A673 (cell line): ENCODE data around the gene OPRM1. TPM values are rescaled to one million over a fixed set of nuclear protein-coding genes. Genes with fewer than 3 reads are reported as not detected.

Experiments
- BruUV-seq: library from RNA; stranded (reverse); fragments of 400-500 nt; replicated peaks from 2 replicates; lab custom pipeline; 2021; lab: Mats Ljungman, UMichigan
- CTCF ChIA-PET: fragments of 300-600 bp; sonication (Branson Sonifier 250); formaldehyde crosslinking; loops from one replicate; lab custom pipeline; 2022; ENCODE audit warnings: antibody characterized with exemption; lab: Charles Lee
- POLR2A ChIA-PET: fragments of 300-600 bp; sonication (Branson Sonifier 250); formaldehyde crosslinking; loops from one replicate; lab custom pipeline; 2022; ENCODE audit warnings: antibody characterized with exemption; ENCODE audit not compliant: low non-redundant PET; lab: Charles Lee
- DNase-seq: peaks from one replicate; pipeline ENCODE4 v3.0.0-alpha.2; 2015; ENCODE audit warnings: low spot score
- H3K27ac ChIP-seq: fragments of 200-600 bp; sonication (generic); 2 replicates; pipeline ENCODE4 v1.5.1; 2016; ENCODE audit warnings: mixed run types, low read depth, mild to moderate bottlenecking, mixed read lengths, antibody characterized with exemption, low read length; ENCODE audit not compliant: poor library complexity, severe bottlenecking
- H3K27me3 ChIP-seq: fragments of 200-600 bp; sonication (generic); replicated peaks from 2 replicates; pipeline ENCODE4 v1.6.1; 2017; ENCODE audit warnings: mixed run types, low read depth, mild to moderate bottlenecking, mixed read lengths, antibody characterized with exemption, low read length; ENCODE audit not compliant: insufficient read depth, poor library complexity
- H3K36me3 ChIP-seq: fragments of 200-600 bp; sonication (generic); 2 replicates; pipeline ENCODE4 v1.6.1; 2016; ENCODE audit warnings: mixed run types, mild to moderate bottlenecking, mixed read lengths, antibody characterized with exemption, low read length; ENCODE audit not compliant: insufficient read depth, poor library complexity, severe bottlenecking
- H3K4me1 ChIP-seq: fragments of 200-600 bp; sonication (generic); 2 replicates; pipeline ENCODE4 v1.6.1; 2017; ENCODE audit warnings: mixed run types, mild to moderate bottlenecking, mixed read lengths, antibody characterized with exemption, low read length; ENCODE audit not compliant: insufficient read depth, poor library complexity, severe bottlenecking
- H3K4me3 ChIP-seq: fragments of 200-600 bp; sonication (generic); 2 replicates; pipeline ENCODE4 v1.5.1; 2016; ENCODE audit warnings: low read depth, mixed run types, mild to moderate bottlenecking, mixed read lengths, low read length; ENCODE audit not compliant: poor library complexity, severe bottlenecking
- H3K9me3 ChIP-seq: fragments of 200-600 bp; sonication (generic); 2 replicates; pipeline ENCODE4 v1.6.1; 2016; ENCODE audit warnings: mixed run types, low read depth, mild to moderate bottlenecking, mixed read lengths, antibody characterized with exemption, low read length; ENCODE audit not compliant: poor library complexity, severe bottlenecking
- CTCF ChIP-seq: fragments of 300-800, 200-600 bp; sonication (generic); conservative IDR thresholded peaks from 2 replicates; pipeline ENCODE4 v1.5.1; 2017; ENCODE audit warnings: low read depth, mild to moderate bottlenecking, antibody characterized with exemption, low read length, moderate library complexity, mixed read lengths
- EZH2 ChIP-seq: fragments of 200-600 bp; sonication (generic); IDR thresholded peaks from 2 replicates; pipeline ENCODE4 v1.6.1; 2017; ENCODE audit warnings: borderline replicate concordance, low read depth, mild to moderate bottlenecking, mixed read lengths, antibody characterized with exemption, low read length; ENCODE audit not compliant: poor library complexity, severe bottlenecking
- intact Hi-C: fragments of 100-400 bp; cut with micrococcal nuclease; formaldehyde crosslinking; loops from one replicate; pipeline ENCODE4 v1.10.0; 2022; ENCODE audit not compliant: unreplicated experiment
- total RNA-seq: library from RNA; stranded (reverse); gene quantifications from 2 replicates; pipeline ENCODE4 v1.2.3, GENCODE V29; 2021

The OPRM1 gene
- total RNA-seq, 1 experiment from 2014 or later, result not detected

GRCh38 chr6:154093231-154094044 lies 54.4 kb downstream of the OPRM1 start:
- no peaks in the 10 kb centered on the region for H3K4me1 ChIP-seq

GRCh38 chr6:154095571-154095970 lies 56.5 kb downstream of the OPRM1 start:
- TF ChIP-seq CTCF (no peak), EZH2 (no peak)
- intact Hi-C loops, result no loop called here
- ChIA-PET POLR2A (no interaction called here), CTCF (no interaction called here)
- DNase-seq, result no peak
- BruUV-seq, result no TSS peak
- H3K36me3 ChIP-seq, result no peaks in the 10 kb centered on the region
- no peaks in the 10 kb centered on the region for H3K4me1 ChIP-seq
- no peaks in the 10 kb centered on the region for H3K9me3 ChIP-seq
- H3K27ac ChIP-seq, result no peak overlapping the region
- H3K4me3 ChIP-seq, result no peak overlapping the region
- H3K27me3 ChIP-seq, result no peaks in the 10 kb centered on the region

More at GRCh38 chr6:154093231-154094044, 54.4 kb downstream of the OPRM1 start:
- Histone ChIP-seq H3K36me3 (no peaks in the 10 kb centered on the region), H3K27ac (no peak overlapping the region), H3K27me3 (no peaks in the 10 kb centered on the region), H3K4me3 (no peak overlapping the region), H3K9me3 (no peaks in the 10 kb centered on the region)
- no peak for DNase-seq
- CTCF ChIA-PET, result no interaction called here
- no peak for TF ChIP-seq EZH2
- no peak for TF ChIP-seq CTCF
- POLR2A ChIA-PET, result no interaction called here
- BruUV-seq, result no TSS peak
- intact Hi-C loops, result no loop called here

- Histone ChIP-seq H3K27me3 (no peaks in the 10 kb centered on the region), H3K36me3 (no peaks in the 10 kb centered on the region), H3K4me3 (no peak overlapping the region), H3K4me1 (no peaks in the 10 kb centered on the region), H3K27ac (no peak overlapping the region), H3K9me3 (no peaks in the 10 kb centered on the region)
- ChIA-PET CTCF (no interaction called here), POLR2A (no interaction called here)
- no peak for TF ChIP-seq CTCF
- TF ChIP-seq EZH2, result no peak
- DNase-seq, result no peak
- intact Hi-C loops, result no loop called here
- no TSS peak for BruUV-seq
Observed at GRCh38 chr6:154096316-154096715, 57.3 kb downstream of the OPRM1 start.
